ENCODE data around the gene HS6ST1.

Gene HS6ST1

DNA sequence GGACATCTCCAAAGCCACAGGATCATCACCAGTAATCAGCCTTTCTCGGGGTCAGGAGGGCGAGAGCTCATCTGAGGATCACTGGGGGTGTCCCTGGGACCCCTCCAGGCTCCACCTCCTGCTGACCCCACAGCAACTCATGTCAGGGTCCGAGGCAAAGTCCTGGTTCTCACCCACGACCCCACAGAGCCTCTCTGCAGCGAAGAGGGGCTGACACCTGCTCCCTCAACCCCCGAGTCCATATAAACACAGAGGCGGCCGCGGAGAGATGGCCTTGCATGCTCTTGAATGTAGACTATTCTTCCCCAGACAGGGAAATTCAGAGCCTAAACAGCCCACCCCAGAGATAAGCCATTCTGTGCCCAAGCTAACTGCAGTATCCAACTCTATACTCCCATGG is 29.9 kb downstream of the HS6ST1 start:
- peaks cover 20% of the 10 kb centered on the region; the same call in 1 of the 2 replicates for H3K36me3 ChIP-seq (ENCODE audit: insufficient read depth, low read depth, low read length)
- H3K4me1 ChIP-seq (ENCODE audit: insufficient read depth, low read length), result peaks cover 15% of the 10 kb centered on the region; the same call in 1 of the 2 replicates
- no peak overlapping the region for H3K4me3 ChIP-seq (ENCODE audit: low read length)
- H3K9me3 ChIP-seq (ENCODE audit: insufficient read depth, low read depth, low read length), result no peaks in the 10 kb centered on the region
- H3K27ac ChIP-seq (ENCODE audit: low read length), result no peak overlapping the region
- no peak overlapping the region for H3K9ac ChIP-seq (ENCODE audit: low read depth, low read length)
- H3K27me3 ChIP-seq (ENCODE audit: insufficient read depth, low read length), result no peaks in the 10 kb centered on the region

DNA sequence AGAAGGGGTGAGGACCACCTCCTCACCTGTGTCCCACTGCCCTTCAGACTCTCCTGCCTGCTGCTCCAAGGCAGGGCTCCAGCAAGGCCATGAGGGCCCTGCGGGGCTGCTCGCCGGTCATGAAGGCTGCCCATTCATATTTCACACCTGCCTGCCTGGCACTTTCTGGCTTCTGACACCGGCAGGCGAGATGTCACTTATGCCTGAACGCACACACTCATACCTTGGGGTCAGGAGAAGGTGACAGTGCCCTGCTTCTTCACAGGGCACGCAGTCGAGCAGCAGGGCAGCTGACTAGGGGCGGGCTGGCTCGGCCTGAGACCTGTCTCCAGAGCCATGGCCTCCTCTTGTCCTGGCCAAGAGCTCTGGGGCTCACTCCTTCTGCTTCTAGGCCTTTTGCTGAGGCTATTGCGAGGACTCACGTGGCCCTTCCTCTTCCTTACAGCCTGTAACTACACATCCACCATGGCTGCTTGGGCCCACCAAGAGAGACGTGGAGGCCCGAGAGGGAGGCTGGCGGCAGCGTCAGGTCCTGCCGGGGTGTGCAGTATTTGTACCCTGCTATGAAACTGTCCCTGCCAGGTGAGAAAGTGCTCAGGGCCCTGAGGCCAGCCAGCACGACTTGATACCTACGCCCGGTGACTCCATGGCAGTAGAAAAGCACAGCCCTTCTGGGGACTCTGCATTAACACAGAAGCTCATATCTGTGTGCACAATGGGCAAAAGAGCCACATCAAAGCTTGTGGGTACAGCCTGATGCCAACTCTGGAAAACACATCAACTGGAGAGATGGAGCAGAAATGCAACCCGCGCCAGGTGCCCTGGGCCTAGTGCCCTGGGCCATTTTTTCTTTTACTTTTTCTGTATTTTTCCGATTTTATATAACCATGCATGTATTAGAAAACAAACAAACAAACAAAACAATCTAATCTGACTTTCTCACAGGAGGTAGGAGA is 30.6 kb downstream of the HS6ST1 start:
- H3K4me3 ChIP-seq (ENCODE audit: low read length), result no peak overlapping the region
- no peak overlapping the region for H3K27ac ChIP-seq (ENCODE audit: low read length)
- no peak overlapping the region; the same call in 1 of the 2 replicates for H3K9ac ChIP-seq (ENCODE audit: low read depth, low read length)
- no peaks in the 10 kb centered on the region for H3K9me3 ChIP-seq (ENCODE audit: insufficient read depth, low read depth, low read length)
- peaks cover 20% of the 10 kb centered on the region; the same call in 1 of the 2 replicates for H3K36me3 ChIP-seq (ENCODE audit: insufficient read depth, low read depth, low read length)
- H3K27me3 ChIP-seq (ENCODE audit: insufficient read depth, low read length), result no peaks in the 10 kb centered on the region
- H3K4me1 ChIP-seq (ENCODE audit: insufficient read depth, low read length), result peaks cover 15% of the 10 kb centered on the region; the same call in 1 of the 2 replicates

DNA sequence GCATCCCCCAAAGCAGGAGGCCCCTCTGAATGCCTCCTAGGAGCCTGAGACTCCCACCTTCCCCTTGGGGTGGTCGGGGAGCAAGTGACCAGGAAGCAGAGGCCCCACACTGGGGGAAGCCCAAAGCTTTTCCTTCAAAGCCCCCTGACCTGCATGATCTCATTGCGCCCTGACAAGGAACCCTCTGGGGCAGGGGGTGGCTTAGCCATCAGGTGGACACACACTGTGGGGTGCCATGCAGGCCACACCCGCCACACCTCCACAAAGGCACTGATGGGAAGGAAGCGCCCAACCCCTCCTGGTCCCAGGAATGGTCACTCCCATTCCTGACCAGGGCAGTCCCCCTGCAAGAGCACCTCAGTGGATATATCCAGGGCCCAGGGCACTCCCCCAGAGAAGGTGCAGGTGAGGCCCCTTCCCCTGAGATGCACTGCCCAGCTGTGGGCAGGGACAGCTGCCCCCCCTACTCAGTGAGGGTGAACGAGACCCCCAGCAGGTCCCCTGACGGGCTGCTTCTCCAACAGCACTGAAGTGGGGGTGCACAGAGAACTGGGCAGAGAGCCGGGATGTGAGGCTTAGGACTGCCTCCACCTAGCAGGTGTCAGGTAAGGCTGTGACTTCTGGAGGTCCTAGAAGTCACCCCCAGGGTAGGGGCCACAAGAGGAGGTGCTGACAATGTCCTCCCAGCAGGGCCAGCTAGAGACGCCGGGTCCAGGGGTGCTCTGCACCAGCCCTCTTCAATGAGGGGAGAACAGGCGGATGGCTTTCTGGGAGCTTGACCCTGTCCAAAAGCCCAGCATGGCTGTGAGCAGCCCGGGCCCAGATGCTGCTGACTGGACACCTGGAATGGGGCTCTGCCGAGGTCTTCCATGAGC is 31.5 kb downstream of the HS6ST1 start:
- Histone ChIP-seq H3K27me3 (ENCODE audit: insufficient read depth, low read length) (no peaks in the 10 kb centered on the region), H3K4me3 (ENCODE audit: low read length) (no peak overlapping the region), H3K9me3 (ENCODE audit: insufficient read depth, low read depth, low read length) (no peaks in the 10 kb centered on the region), H3K36me3 (ENCODE audit: insufficient read depth, low read depth, low read length) (peaks cover 20% of the 10 kb centered on the region; the same call in 1 of the 2 replicates), H3K4me1 (ENCODE audit: insufficient read depth, low read length) (peaks cover 15% of the 10 kb centered on the region; the same call in 1 of the 2 replicates), H3K9ac (ENCODE audit: low read depth, low read length) (no peak overlapping the region), H3K27ac (ENCODE audit: low read length) (no peak overlapping the region)

DNA sequence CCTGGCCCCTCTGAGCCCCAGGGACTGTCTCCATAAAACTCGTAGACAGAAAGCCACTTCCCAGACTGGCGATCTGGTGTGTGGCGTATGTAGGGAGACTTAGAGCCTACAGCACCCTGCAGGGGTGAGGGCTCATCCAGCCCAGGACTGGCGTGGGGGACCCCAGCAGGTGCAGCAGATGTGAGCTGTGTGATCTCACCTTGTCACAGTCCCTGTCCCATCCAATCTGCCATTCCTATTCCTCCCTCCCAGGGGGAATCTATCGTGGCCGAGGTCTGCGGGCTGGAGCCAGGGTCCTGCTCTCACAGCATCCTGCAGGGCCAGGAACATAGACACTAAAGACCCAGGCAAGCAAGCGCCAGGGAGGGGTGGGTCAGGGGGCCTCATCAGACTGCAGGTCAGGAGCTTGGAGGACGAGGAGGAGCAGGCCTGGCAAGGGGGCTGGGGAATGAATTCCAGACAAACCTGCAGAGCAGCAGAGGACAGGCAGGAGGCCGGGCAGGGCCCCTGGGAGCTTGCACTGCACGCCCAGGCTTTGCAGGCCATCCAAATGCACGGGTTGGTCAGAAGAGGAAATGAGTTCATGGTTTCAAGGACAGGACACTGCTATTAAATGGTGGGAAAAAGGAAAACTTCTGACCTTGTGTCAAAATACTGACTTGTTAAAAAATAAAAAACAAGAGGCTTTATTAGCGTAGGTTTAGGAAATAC is 32.5 kb downstream of the HS6ST1 start:
- peaks cover 20% of the 10 kb centered on the region; the same call in 1 of the 2 replicates for H3K36me3 ChIP-seq (ENCODE audit: insufficient read depth, low read depth, low read length)
- H3K9me3 ChIP-seq (ENCODE audit: insufficient read depth, low read depth, low read length), result no peaks in the 10 kb centered on the region
- peaks cover 15% of the 10 kb centered on the region; the same call in 1 of the 2 replicates for H3K4me1 ChIP-seq (ENCODE audit: insufficient read depth, low read length)
- H3K27ac ChIP-seq (ENCODE audit: low read length), result no peak overlapping the region
- no peaks in the 10 kb centered on the region for H3K27me3 ChIP-seq (ENCODE audit: insufficient read depth, low read length)
- H3K4me3 ChIP-seq (ENCODE audit: low read length), result no peak overlapping the region
- no peak overlapping the region for H3K9ac ChIP-seq (ENCODE audit: low read depth, low read length)

DNA sequence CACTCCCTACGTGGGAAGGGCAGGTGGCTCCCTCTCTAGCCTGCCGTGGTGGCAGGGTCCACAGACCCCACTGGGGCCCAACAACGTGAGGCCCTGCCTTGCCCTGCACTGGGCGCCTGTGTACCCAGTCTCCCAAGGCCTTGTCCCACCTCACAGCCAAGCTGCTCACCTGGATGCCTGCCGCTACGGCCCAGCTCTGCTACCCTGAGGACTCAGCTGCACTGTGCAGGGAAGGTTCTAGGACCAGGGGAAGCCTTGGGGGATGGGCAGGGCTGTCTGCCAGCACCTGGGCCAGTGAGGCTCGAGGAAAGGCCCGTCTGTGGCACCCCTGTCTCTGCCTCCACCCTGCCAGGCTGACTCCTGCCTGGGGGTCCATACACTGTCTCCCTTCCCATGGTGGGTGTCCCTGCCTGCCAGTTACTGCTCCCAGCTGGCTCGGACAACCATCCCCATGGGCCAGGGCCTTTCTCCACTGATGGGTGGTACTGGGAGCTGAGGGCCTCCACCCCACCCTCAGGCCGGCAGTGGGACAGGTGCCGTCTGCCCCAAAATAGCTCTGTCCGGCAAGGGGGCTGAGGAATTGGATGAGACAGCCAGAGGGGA is 33.2 kb downstream of the HS6ST1 start:
- peaks cover 20% of the 10 kb centered on the region; the same call in 1 of the 2 replicates for H3K36me3 ChIP-seq (ENCODE audit: insufficient read depth, low read depth, low read length)

DNA sequence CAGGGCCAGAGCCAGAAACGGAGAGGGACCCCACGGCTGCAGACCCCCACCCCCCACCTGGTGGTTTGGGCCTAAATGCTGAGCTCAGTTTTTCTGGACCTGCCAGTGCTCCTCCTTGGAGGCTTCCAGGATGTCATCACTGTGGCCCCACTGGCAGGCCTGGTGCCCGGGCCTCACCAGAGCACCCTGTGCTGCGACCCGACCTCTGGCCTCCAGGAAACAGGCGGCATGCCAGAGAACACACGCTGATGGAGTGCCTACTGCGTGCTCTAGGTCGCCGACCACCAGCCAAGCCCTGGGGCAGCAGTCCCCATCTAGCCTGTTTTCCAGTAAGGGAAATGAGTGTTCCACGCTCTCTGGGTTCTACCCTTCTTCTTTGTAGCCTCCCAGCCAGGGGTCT is 33.8 kb downstream of the HS6ST1 start:
- Histone ChIP-seq H3K27ac (ENCODE audit: low read length) (no peak overlapping the region), H3K4me1 (ENCODE audit: insufficient read depth, low read length) (peaks cover 10% of the 10 kb centered on the region; the same call in 1 of the 2 replicates)

More for the DNA sequence above, 33.2 kb downstream of the HS6ST1 start:
- H3K27me3 ChIP-seq (ENCODE audit: insufficient read depth, low read length), result no peaks in the 10 kb centered on the region
- no peak overlapping the region for H3K4me3 ChIP-seq (ENCODE audit: low read length)
- H3K4me1 ChIP-seq (ENCODE audit: insufficient read depth, low read length), result peaks cover 15% of the 10 kb centered on the region; the same call in 1 of the 2 replicates
- no peaks in the 10 kb centered on the region for H3K9me3 ChIP-seq (ENCODE audit: insufficient read depth, low read depth, low read length)
- no peak overlapping the region for H3K27ac ChIP-seq (ENCODE audit: low read length)
- no peak overlapping the region for H3K9ac ChIP-seq (ENCODE audit: low read depth, low read length)

DNA sequence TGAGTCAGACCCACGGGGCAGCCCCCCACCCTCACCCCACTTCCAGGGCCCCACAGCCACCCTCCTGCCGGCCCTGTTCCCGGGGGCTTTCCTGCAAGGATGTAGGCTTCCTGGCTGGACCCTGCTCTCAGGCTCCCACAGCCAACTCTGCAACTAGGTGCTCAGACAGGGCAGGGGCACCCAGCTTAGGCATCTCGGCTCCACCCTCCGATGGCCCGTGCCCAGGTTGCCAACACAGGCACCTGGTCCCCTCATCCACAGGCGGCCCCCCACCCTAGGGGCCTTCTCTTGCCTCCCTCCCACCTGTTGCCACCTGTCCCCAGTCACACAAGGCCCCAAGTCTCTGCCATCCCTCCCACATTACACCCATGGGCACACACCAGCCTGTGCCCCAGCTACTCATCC is 34.6 kb downstream of the HS6ST1 start:
- Histone ChIP-seq H3K36me3 (ENCODE audit: insufficient read depth, low read depth, low read length) (peaks cover 18% of the 10 kb centered on the region; the same call in 1 of the 2 replicates), H3K27ac (ENCODE audit: low read length) (no peak overlapping the region), H3K9ac (ENCODE audit: low read depth, low read length) (no peak overlapping the region), H3K4me1 (ENCODE audit: insufficient read depth, low read length) (peaks cover 2% of the 10 kb centered on the region; the same call in 1 of the 2 replicates), H3K4me3 (ENCODE audit: low read length) (no peak overlapping the region), H3K27me3 (ENCODE audit: insufficient read depth, low read length) (no peaks in the 10 kb centered on the region), H3K9me3 (ENCODE audit: insufficient read depth, low read depth, low read length) (no peaks in the 10 kb centered on the region)

More for the DNA sequence above, 33.8 kb downstream of the HS6ST1 start:
- Histone ChIP-seq H3K36me3 (ENCODE audit: insufficient read depth, low read depth, low read length) (peaks cover 20% of the 10 kb centered on the region; the same call in 1 of the 2 replicates), H3K27me3 (ENCODE audit: insufficient read depth, low read length) (no peaks in the 10 kb centered on the region), H3K9ac (ENCODE audit: low read depth, low read length) (no peak overlapping the region), H3K4me3 (ENCODE audit: low read length) (no peak overlapping the region), H3K9me3 (ENCODE audit: insufficient read depth, low read depth, low read length) (no peaks in the 10 kb centered on the region)

DNA sequence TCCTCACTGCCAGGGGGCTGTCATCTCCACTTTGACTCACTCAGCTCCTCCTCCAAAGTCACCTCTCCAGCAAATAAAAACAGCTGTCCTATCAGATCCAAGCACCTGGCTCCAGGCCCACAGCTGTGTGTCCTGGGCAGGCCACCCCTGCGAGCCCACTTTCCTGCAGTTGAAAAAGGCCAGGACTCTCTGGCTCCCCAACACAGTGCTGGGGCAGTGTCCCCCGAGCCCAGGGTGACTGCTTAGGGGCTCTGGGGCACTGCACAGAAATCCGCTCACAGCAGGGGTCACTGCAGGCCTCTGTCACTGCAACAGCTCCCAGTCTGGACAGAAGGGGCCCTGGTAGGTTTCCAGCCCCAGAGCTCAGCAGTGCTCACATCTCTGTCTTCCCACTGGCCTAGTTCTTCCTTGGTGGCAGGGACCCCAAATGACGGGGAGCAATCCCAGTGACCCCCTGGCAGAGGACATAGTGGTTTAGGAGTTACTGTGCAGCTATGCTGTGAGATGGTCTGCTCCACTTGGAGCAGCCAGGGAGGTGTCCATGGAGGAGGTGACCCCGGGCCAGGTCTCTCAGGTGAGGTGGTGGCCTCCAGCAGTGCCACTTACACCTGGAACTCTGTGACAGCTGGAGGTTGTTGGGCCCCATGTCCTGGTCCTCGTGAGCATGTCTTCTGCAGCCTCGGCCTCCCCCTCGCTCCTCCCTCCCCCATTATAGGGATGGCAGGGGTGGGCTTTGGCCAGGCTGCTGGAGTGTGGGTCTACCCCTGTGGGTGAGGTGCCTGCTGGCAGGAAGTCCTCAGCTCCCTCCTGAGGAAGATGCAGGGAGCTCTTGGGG is 35.5 kb downstream of the HS6ST1 start:
- peaks cover 11% of the 10 kb centered on the region; the same call in 1 of the 2 replicates for H3K36me3 ChIP-seq (ENCODE audit: insufficient read depth, low read depth, low read length)
- no peaks in the 10 kb centered on the region for H3K27me3 ChIP-seq (ENCODE audit: insufficient read depth, low read length)
- H3K9me3 ChIP-seq (ENCODE audit: insufficient read depth, low read depth, low read length), result no peaks in the 10 kb centered on the region
- H3K9ac ChIP-seq (ENCODE audit: low read depth, low read length), result no peak overlapping the region
- H3K4me1 ChIP-seq (ENCODE audit: insufficient read depth, low read length), result no peaks in the 10 kb centered on the region
- H3K27ac ChIP-seq (ENCODE audit: low read length), result no peak overlapping the region
- H3K4me3 ChIP-seq (ENCODE audit: low read length), result no peak overlapping the region

DNA sequence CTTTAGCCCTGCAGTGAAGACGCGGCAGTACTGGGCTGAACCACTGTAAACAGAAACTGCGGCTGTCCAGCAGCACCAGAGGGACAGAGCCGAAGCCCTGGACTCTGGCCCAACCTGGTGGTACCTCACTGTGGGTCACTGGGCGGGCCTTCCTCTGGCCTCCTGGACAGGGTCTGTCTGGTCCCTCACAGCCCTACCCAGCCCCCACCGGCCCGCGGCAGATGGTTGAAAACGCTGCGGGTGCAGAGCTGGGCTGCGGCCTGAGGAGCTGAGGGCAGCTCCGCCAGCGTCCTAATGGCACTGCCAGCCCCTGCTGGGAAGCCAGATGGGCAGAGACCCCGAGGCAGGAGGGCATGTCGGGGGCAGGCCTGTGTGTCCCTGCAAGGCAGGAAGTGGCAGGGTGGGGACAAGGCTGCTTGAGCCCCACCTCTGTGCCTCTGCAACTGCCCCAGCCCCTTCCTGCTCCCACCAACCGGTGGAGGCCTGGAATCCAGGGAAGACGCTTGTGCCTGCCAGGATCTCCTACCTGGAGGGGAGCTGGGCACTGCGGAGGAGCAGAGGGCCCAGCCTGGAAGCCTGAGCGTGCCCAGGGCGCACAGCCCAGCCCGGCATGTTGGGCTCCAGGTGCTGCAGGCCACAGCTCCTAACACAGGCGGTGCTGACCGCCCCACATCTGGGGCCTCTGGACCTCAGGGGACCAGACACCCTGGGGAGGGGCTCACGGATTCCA is 36.3 kb downstream of the HS6ST1 start:
- Histone ChIP-seq H3K27me3 (ENCODE audit: insufficient read depth, low read length) (no peaks in the 10 kb centered on the region), H3K9ac (ENCODE audit: low read depth, low read length) (no peak overlapping the region), H3K4me3 (ENCODE audit: low read length) (no peak overlapping the region), H3K4me1 (ENCODE audit: insufficient read depth, low read length) (no peaks in the 10 kb centered on the region), H3K9me3 (ENCODE audit: insufficient read depth, low read depth, low read length) (no peaks in the 10 kb centered on the region), H3K27ac (ENCODE audit: low read length) (no peak overlapping the region), H3K36me3 (ENCODE audit: insufficient read depth, low read depth, low read length) (peaks cover 4% of the 10 kb centered on the region; the same call in 1 of the 2 replicates)

DNA sequence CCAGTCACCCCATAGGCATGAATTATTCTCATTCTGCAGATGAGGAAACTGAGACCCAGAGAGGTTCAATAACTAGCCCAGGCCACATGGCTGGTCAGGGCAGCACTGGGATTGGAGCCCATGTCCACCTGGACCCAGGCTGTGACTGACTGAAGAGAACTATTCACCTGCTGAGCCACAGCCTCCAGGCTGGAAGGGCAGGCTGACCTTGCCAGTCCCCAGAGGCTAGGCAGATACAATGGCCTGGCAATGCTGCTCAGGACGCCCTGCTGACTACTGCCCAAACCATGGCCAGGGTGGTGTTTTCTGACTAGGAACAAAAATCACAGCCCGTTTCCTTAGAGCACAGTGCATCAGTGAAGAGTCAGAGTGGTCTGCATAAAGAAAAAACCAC is 36.8 kb downstream of the HS6ST1 start:
- no peaks in the 10 kb centered on the region for H3K9me3 ChIP-seq (ENCODE audit: insufficient read depth, low read depth, low read length)
- no peak overlapping the region for H3K4me3 ChIP-seq (ENCODE audit: low read length)
- H3K27ac ChIP-seq (ENCODE audit: low read length), result no peak overlapping the region
- H3K27me3 ChIP-seq (ENCODE audit: insufficient read depth, low read length), result no peaks in the 10 kb centered on the region
- no peak overlapping the region for H3K9ac ChIP-seq (ENCODE audit: low read depth, low read length)
- no peaks in the 10 kb centered on the region for H3K36me3 ChIP-seq (ENCODE audit: insufficient read depth, low read depth, low read length)
- no peaks in the 10 kb centered on the region for H3K4me1 ChIP-seq (ENCODE audit: insufficient read depth, low read length)

All from iPS-20b (cell line).